Neutrophil (primary cell): ENCODE measurements around the gene MBOAT1.

ENCODE experiments used
- H3K27ac ChIP-seq: fragments of 200-600 bp; sonication (generic); 2 replicates; pipeline ENCODE4 v1.5.1; 2016; ENCODE audit warnings: mild to moderate bottlenecking, moderate library complexity
- H3K27me3 ChIP-seq: fragments of 200-600 bp; sonication (generic); 2 replicates; pipeline ENCODE4 v1.6.0; 2016; ENCODE audit warnings: mild to moderate bottlenecking
- H3K36me3 ChIP-seq: fragments of 200-600 bp; sonication (generic); 2 replicates; pipeline ENCODE4 v1.5.1; 2017
- H3K4me1 ChIP-seq, 2 experiments: fragments of 200-600 bp in 1 of 2; sonication (generic) in 1 of 2; 1 replicate in 1 of 2; 2 replicates in 1 of 2; pipeline versions ENCODE4 v1.5.1 to v1.6.1; 2013 to 2016; ENCODE audit warnings: low read depth in 1 of 2, low read length in 1 of 2, mild to moderate bottlenecking in 1 of 2, moderate library complexity in 1 of 2; ENCODE audit not compliant: control insufficient read depth in 1 of 2, insufficient read depth in 1 of 2
- H3K4me3 ChIP-seq, 2 experiments: fragments of 200-600 bp in 1 of 2; sonication (generic) in 1 of 2; 1 replicate in 1 of 2; 2 replicates in 1 of 2; pipeline ENCODE4 v1.5.1; 2013 to 2016; ENCODE audit warnings: low read depth in 1 of 2, low read length in 1 of 2, mild to moderate bottlenecking in 1 of 2, moderate library complexity in 1 of 2
- H3K9me3 ChIP-seq: fragments of 200-600 bp; sonication (generic); 2 replicates; pipeline ENCODE4 v1.5.1; 2016
- TF ChIP-seq, protein P1 (sequence below): fragments of 200-600 bp; sonication (generic); IDR thresholded peaks from 2 replicates; pipeline ENCODE4 v1.5.1; 2016; ENCODE audit warnings: antibody characterized with exemption

The MBOAT1 gene

DNA sequence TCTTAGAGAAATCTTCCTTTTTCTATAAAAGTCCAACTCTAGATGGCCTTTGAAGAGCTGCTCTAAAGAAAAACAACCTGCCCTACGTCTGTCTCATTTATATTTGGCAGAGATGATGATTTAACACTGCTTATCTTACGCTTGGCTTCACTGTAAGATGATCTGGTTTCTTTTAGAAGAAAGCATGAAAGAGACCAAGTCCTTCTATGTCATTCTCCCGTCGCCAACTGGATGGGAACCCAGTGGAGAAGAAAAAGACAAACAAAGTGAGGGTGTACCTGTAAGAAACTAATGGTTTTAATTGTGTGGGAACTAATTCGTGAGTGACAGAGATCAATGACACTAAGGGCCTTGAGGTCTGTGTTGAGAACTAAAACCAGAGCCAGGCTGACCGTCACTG lies 92.8 kb downstream of the MBOAT1 start:
- TF ChIP-seq, protein P1, sequence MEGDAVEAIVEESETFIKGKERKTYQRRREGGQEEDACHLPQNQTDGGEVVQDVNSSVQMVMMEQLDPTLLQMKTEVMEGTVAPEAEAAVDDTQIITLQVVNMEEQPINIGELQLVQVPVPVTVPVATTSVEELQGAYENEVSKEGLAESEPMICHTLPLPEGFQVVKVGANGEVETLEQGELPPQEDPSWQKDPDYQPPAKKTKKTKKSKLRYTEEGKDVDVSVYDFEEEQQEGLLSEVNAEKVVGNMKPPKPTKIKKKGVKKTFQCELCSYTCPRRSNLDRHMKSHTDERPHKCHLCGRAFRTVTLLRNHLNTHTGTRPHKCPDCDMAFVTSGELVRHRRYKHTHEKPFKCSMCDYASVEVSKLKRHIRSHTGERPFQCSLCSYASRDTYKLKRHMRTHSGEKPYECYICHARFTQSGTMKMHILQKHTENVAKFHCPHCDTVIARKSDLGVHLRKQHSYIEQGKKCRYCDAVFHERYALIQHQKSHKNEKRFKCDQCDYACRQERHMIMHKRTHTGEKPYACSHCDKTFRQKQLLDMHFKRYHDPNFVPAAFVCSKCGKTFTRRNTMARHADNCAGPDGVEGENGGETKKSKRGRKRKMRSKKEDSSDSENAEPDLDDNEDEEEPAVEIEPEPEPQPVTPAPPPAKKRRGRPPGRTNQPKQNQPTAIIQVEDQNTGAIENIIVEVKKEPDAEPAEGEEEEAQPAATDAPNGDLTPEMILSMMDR: no peak
- peaks cover 93% of the 10 kb centered on the region for H3K36me3 ChIP-seq
- H3K27me3 ChIP-seq: no peaks in the 10 kb centered on the region
- no peak overlapping the region for H3K27ac ChIP-seq
- H3K9me3 ChIP-seq: no peaks in the 10 kb centered on the region
- no peaks in the 10 kb centered on the region for H3K4me1 ChIP-seq
- H3K4me3 ChIP-seq: no peak overlapping the region

- Histone ChIP-seq H3K36me3 (peaks cover 93% of the 10 kb centered on the region), H3K9me3 (no peaks in the 10 kb centered on the region), H3K4me1 (no peaks in the 10 kb centered on the region), H3K4me3 (no peak overlapping the region), H3K27ac (no peak overlapping the region), H3K27me3 (no peaks in the 10 kb centered on the region)
- TF ChIP-seq, protein P1: no peak
These were observed 93.4 kb downstream of the MBOAT1 start for GRCh38 chr6:20118892-20119291.

GRCh38 chr6:20117474-20117873 lies 94.8 kb downstream of the MBOAT1 start:
- H3K4me3 ChIP-seq: no peak overlapping the region
- H3K4me1 ChIP-seq: no peaks in the 10 kb centered on the region
- TF ChIP-seq, protein P1: no peak
- no peaks in the 10 kb centered on the region for H3K27me3 ChIP-seq
- H3K27ac ChIP-seq: no peak overlapping the region
- H3K36me3 ChIP-seq: peaks cover 93% of the 10 kb centered on the region
- H3K9me3 ChIP-seq: no peaks in the 10 kb centered on the region

DNA sequence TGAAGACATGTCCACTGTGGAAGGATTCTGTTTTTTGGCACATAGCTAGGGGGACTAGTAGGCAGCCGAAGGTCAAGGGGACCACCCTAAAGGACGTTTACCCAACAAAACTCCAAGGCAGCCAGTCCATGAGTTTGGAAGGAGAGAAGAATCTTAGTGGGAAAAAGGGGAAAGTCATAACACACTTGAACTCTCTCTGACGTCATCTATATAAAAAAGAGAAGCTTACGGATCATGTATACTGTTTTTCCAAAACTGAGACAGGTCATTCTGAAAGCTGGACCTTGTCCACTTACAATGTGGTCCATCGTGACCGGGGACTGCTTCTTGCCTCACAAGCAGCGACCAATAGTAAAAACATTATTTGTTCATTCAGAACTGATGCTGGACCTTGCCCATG lies 95.5 kb downstream of the MBOAT1 start:
- Histone ChIP-seq H3K27ac (no peak overlapping the region), H3K4me3 (no peak overlapping the region), H3K9me3 (no peaks in the 10 kb centered on the region), H3K36me3 (peaks cover 95% of the 10 kb centered on the region), H3K27me3 (no peaks in the 10 kb centered on the region), H3K4me1 (no peaks in the 10 kb centered on the region)
- TF ChIP-seq, protein P1: no peak

- H3K4me1 ChIP-seq: no peaks in the 10 kb centered on the region
- TF ChIP-seq, protein P1: no peak
- H3K9me3 ChIP-seq: no peaks in the 10 kb centered on the region
- no peak overlapping the region for H3K27ac ChIP-seq
- no peak overlapping the region for H3K4me3 ChIP-seq
- no peaks in the 10 kb centered on the region for H3K27me3 ChIP-seq
- H3K36me3 ChIP-seq: peaks cover 92% of the 10 kb centered on the region
These were observed 96.9 kb downstream of the MBOAT1 start for GRCh38 chr6:20115246-20115980.
